Hematopoietic multipotent progenitor cell (in vitro differentiated cells): ENCODE measurements around the gene CARD9. TPM values are rescaled to one million over a fixed set of nuclear protein-coding genes. Genes with fewer than 3 reads are reported as not detected.

Source experiments
- DNase-seq, 3 donors: peaks; one replicate each; pipeline ENCODE4 v3.0.0-alpha.2; 2011 to 2015; ENCODE audit warnings: low read depth in 2 of 3, low spot score in 2 of 3
- total RNA-seq: library from RNA; depleted of rRNA; stranded (reverse); fragments of >200 nt; gene quantifications from one replicate; pipeline ENCODE4 v1.2.3, GENCODE V29; 2012

The CARD9 gene
- total RNA-seq, 1 donor = 23.4 TPM

- no peak for DNase-seq
Measured at GRCh38 chr9:136402067-136402466, 28.6 kb upstream of the CARD9 start.

GRCh38 chr9:136401173-136401922, 27.9 kb upstream of the CARD9 start:
- DNase-seq = no peak

GRCh38 chr9:136400038-136400834, 26.8 kb upstream of the CARD9 start, which contains the start of gene SNAPC4:
SNAPC4 (minus strand) TSS chr9:136400170; CDS start chr9:136398428, 1,742 bp downstream.
- peak; percentile 78 to 89 (median 84) for DNase-seq

- peak; percentile 18 to 46 (median 39) for DNase-seq
Measured at GRCh38 chr9:136399176-136400037, 25.9 kb upstream of the CARD9 start.

- DNase-seq = no peak
Measured at GRCh38 chr9:136398286-136398685, 24.8 kb upstream of the CARD9 start.

GRCh38 chr9:136397643-136398042, 24.2 kb upstream of the CARD9 start:
- no peak for DNase-seq

GRCh38 chr9:136396219-136396515, 22.7 kb upstream of the CARD9 start:
- no peak for DNase-seq

- no peak for DNase-seq
Measured at GRCh38 chr9:136395345-136396218, 22.1 kb upstream of the CARD9 start.

GRCh38 chr9:136395020-136395340, 21.5 kb upstream of the CARD9 start:
- DNase-seq = no peak

GRCh38 chr9:136394312-136395019, 21.0 kb upstream of the CARD9 start:
- DNase-seq = no peak

- DNase-seq = no peak
Measured at GRCh38 chr9:136393531-136393930, 20.1 kb upstream of the CARD9 start.

- no peak for DNase-seq
Measured at GRCh38 chr9:136392538-136393449, 19.3 kb upstream of the CARD9 start.

GRCh38 chr9:136391737-136392537, 18.5 kb upstream of the CARD9 start:
- DNase-seq = no peak

GRCh38 chr9:136389396-136389795, 15.9 kb upstream of the CARD9 start:
- no peak for DNase-seq

GRCh38 chr9:136387217-136387616, 13.7 kb upstream of the CARD9 start:
- no peak for DNase-seq

- no peak for DNase-seq
Measured at GRCh38 chr9:136386018-136386417, 12.5 kb upstream of the CARD9 start.

GRCh38 chr9:136385015-136385414, 11.5 kb upstream of the CARD9 start:
- DNase-seq = peak in 1 of 3 donors; percentile 23

- no peak for DNase-seq
Measured at GRCh38 chr9:136383436-136383835, 10.0 kb upstream of the CARD9 start.
